ENCODE results near the gene CLEC16A.

The CLEC16A gene

GRCh38 chr16:10988879-10989278 lies 44.5 kb downstream of the CLEC16A start:
- no peak for DNase-seq (ENCODE audit: low read depth in 2 of 2)

DNA sequence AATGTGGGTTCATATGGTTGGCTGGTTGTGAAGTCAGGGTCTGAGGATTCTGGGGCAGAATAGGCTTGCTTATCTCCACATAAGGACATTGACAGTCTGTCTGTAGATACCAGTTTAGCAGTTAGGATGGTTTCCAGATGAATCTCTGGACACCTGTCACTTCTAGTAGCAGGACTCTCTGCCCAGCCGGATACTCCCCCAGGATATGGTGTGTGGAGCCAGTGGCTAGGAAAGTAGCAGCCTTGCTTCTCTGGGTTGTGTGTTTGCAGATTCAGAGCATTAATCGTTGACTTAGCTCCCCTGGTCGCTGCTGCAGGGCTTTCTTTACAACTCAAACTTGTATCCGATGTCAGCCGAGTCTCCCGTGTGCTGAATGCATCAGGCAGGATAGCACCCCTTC lies 45.2 kb downstream of the CLEC16A start:
- DNase-seq (ENCODE audit: low read depth in 2 of 2), result no peak

- no peak for DNase-seq (ENCODE audit: low read depth in 2 of 2)
These were observed 46.0 kb downstream of the CLEC16A start for GRCh38 chr16:10990378-10990777.

DNA sequence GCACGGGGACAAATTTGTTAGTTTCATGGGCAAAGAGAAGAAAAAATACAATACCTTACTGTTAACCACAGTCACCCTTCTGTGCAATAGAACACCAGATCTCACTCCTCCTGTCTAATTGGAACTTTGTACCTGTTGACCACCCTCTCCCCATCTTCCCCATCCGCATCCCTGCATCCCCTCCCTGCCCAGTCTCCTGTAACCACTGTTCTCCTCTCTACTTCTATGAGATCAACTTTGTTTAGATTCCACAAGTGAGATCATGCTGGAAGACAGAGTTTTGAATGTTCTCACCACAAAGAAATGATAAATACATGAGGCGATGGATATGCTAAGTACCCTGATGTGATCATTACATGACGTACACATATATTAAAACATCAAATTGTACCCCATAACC lies 47.7 kb downstream of the CLEC16A start:
- no peak for DNase-seq (ENCODE audit: low read depth in 2 of 2)

DNA sequence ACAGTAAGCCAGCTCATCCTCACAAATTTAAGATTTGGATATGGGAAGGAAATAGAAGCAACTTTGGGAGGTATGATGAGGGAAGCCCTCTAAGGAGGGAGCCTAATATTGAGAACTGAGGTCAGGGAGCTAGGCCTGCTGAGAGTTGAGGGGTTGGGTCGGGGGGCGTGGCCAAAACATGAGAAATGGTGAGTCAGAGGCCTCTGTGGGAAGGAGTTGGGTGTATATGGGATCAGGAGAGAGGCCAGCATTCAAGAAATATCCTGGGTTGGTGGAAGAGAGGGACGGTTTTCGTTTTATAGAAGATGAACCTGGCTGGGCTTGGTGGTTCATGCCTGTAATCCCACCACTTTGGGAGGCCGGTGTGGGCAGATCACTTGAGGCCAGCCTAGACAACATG lies 48.4 kb downstream of the CLEC16A start:
- no peak for DNase-seq (ENCODE audit: low read depth in 2 of 2)

GRCh38 chr16:10993649-10994048 lies 49.3 kb downstream of the CLEC16A start:
- no peak for DNase-seq (ENCODE audit: low read depth in 2 of 2)

DNA sequence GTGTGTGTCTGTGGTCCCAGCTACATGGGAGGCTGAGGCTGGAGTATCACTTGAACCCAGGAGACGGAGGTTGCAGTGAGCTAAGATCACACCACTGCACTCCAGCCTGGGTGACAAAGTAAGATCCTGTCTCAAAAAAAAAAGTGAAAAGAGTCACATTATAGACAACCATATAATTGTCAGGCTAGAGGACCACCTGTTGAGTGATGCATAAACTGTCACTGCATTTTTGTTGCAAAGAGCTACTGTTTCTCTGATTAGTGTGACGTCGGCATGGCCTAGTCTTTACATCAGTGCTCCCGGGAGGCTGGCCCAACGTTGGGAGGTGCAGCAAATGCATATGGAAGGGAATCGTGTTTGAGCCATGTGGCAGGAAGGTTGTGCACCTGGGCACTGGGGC lies 50.2 kb downstream of the CLEC16A start:
- no peak for DNase-seq (ENCODE audit: low read depth in 2 of 2)

DNA sequence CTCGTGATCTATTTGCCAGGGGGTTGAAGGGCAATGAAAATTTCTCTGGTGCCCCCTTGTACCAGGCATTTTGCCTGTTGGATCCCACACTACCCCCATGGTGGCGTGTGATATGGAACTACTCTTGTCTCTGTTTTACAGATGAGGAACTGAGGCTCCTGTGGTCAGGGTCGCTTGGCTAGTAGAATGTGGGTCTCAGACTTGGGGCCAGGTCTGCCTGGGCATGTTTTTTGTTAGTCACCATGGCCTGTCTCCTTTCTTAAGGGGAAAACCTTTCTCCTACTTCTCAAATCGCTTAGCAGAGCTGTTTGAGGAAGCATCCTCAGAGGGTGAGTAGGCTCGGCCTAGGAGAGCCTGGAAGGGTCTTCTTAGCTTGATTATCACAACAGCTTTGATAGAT lies 51.2 kb downstream of the CLEC16A start:
- no peak for DNase-seq (ENCODE audit: low read depth in 2 of 2)

GRCh38 chr16:10997485-10997884 lies 53.1 kb downstream of the CLEC16A start:
- no peak for DNase-seq (ENCODE audit: low read depth in 2 of 2)

GRCh38 chr16:10999300-10999699 lies 54.9 kb downstream of the CLEC16A start:
- no peak for DNase-seq (ENCODE audit: low read depth in 2 of 2)

- DNase-seq (ENCODE audit: low read depth in 2 of 2), result no peak
These were observed 57.2 kb downstream of the CLEC16A start for GRCh38 chr16:11001611-11002010.

DNA sequence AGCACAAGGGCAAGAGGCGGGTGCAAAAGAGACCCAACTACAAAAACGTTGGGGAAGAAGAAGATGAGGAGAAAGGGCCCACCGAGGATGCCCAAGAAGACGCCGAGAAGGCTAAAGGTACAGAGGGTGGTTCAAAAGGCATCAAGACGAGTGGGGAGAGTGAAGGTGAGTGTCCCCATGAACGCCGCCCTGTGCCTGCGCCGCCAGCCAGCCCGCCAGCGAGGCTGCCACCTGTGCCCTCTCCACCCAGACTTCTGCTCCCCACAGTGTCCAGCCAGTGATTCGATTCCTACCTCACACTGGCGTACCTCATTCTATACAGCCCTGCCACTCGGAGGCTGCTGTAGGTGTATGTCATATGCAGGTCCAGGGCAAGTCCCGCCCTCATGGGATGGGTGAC lies 58.8 kb downstream of the CLEC16A start:
- no peak for DNase-seq (ENCODE audit: low read depth in 2 of 2)

- no peak for DNase-seq (ENCODE audit: low read depth in 2 of 2)
These were observed 60.0 kb downstream of the CLEC16A start for GRCh38 chr16:11004351-11004750.

GRCh38 chr16:11004973-11005610 lies 60.7 kb downstream of the CLEC16A start:
- no peak for DNase-seq (ENCODE audit: low read depth in 2 of 2)

DNA sequence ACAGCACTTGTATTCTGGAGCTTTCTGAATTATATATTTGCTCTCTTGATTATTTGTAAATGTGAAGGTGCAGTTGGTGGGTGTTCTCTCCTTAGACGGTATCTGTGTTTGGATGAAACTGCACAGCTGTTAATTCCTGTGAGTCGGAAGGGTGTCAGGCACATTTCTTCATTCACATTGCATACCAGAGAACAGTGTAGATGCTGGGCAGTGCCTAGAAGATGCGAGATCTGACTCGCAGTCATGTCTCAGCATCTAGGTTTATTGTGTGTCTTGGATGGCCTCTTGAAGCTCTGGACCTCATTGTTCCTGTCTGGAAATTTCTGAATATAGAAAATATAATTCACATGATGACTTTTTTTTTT lies 61.2 kb downstream of the CLEC16A start:
- DNase-seq (ENCODE audit: low read depth in 2 of 2), result no peak

DNA sequence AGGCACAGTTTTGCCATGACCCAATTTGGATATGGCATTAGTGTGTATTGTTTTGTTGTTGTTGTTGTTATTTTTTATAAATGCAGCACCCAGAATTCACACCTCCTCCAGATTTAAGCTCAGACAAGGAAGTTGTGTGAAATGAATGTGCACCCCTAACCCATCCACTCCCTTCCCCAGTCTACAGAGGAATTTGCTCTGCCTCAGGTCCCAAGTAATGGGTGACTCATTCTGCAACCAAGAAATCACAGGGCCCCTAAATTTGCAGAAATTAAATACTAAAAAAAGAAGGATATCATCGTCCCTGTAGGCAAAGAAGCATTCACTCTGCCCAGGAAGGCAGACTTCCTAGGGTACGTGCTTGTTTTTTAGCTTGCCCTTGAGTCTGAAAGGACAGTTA lies 62.3 kb downstream of the CLEC16A start:
- DNase-seq (ENCODE audit: low read depth in 2 of 2), result no peak

DNA sequence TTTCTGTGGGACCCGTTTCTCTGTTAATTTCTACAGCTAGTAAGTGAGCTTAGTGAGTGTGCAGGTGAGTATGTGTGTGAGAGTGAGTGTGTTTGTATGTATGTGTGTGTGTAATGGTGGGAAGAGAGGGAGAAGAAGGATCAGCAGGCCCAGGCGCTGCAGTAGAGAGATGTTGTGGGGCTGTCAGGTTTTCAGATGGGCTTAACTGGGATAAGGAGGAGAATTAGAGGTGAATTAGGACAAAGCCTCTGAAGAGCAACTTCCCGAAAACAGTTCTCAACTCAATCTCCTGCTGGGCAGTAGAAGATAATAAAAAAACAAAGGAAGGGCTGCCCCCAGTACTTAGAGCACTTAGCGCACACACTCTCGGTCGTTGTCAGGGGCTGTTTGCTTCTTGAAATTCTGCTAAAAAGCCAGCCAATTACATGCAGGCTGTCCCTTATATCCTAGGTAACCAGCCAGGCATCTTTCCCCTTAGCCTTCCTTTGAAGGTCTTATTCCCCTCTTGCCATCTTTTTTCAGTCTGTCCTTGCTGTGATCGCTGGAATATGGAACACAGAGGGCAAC lies 63.4 kb downstream of the CLEC16A start:
- DNase-seq (ENCODE audit: low read depth in 2 of 2), result no peak

GRCh38 chr16:11009027-11009755 lies 64.8 kb downstream of the CLEC16A start:
- DNase-seq (ENCODE audit: low read depth in 2 of 2), result no peak

DNA sequence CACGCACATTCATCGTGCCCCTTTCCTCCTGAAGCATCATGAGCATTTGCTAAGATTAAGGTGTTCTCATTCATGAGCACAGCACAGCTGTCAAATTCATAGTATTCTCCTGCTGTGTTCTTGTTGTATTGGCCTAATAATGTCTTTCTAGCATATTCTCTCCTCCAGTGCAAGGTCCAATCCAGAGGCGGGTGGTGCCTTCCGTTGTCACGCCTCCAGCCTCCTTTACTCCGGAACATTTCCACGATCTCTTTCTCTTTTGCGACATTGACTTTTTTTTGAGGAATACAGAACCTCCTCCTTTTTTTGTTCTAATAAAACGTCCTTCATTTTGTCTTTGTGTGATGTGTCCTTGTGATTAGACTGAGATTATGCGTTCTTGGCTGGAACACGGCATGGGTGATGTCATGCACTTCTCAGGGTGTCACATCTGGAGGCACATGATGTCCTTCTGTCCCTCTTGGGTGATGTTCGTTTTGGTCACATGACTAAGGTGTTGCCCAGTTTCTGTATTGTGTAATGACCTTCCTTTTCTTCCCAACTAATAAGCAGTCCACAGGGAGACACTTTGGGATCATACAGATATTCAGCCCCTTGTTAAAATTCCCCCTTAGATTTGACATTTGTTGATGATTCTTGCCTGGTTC lies 66.3 kb downstream of the CLEC16A start:
- no peak for DNase-seq (ENCODE audit: low read depth in 2 of 2)

DNA sequence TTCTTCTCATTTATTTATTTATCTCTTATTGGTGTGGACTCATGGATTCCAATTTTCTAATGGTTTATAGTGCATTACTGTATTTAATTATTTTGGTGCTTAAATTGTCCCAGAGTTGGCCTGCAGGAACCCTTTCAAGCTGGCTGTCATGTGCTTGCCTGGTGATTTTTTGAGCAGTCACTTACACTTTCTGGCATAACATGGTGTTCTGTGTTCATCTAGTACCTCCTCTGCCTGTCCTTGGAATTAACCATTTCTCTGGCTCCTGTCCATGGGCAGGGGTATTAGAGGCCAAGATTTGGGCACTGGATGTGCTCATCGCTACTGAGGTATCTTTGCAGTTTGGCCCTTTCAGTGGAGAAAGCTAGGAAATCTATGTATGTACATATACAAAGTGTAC lies 67.0 kb downstream of the CLEC16A start:
- no peak for DNase-seq (ENCODE audit: low read depth in 2 of 2)

DNA sequence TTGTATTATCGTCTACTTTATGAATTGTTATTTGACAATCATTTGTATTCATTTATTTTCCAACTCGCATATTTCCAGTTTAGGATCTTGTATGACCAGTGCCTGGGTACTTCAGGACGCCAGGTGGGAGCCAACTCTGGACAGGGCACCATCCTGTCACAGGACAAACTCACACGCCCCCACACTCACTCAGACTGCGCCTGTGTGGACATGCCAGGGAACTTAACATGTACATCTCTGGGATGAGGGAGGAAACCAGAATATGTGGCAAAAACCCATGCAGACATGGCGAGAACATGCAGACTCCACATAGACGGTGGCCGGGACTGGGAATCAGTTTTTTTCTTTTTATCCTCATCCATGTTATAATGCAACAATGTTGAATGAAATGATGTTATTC lies 68.5 kb downstream of the CLEC16A start:
- DNase-seq (ENCODE audit: low read depth in 2 of 2), result no peak

- DNase-seq (ENCODE audit: low read depth in 2 of 2), result no peak
These were observed 69.8 kb downstream of the CLEC16A start for GRCh38 chr16:11014136-11014535.

DNA sequence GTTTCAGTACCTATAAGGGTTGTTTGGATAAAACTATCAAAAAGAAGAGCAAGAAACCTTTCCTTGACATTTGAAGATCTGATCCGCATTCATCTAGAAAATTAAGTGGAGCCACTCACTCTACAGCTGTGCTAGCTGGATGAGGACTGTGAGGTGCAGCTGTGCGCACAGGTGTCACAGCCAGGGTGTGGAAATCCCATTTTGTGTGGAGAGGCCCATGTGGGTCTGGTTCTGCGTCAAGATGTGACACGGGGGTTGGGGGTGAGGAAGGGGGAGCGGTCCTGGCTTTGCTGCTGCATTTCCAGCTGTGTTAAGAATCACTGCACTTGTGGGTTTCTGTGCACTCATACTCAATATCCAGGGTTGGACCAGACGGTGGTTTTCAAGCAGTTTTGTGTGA lies 70.7 kb downstream of the CLEC16A start:
- no peak for DNase-seq (ENCODE audit: low read depth in 2 of 2)

Data from activated CD8-positive, alpha-beta memory T cell treated with anti-CD3 and anti-CD28 coated beads for 4 hours (primary cell).